Endothelial cell of umbilical vein (primary cell): ENCODE data around the gene SIAH2. TPM values are rescaled to one million over a fixed set of nuclear protein-coding genes. Genes with fewer than 3 reads are reported as not detected.

Experiments
- BruUV-seq: library from RNA; stranded (reverse); fragments of 400-500 nt; replicated peaks from 2 replicates; lab custom pipeline; 2021; lab: Mats Ljungman, UMichigan
- CTCF ChIA-PET: fragments of 300-600, 350-600 bp; sonication (Branson Sonifier 250); formaldehyde crosslinking; loops from one replicate; lab custom pipeline; 2021; ENCODE audit warnings: antibody characterized with exemption, inconsistent platforms; lab: Charles Lee
- POLR2A ChIA-PET: fragments of 300-600, 350-600 bp; sonication (Branson Sonifier 250); formaldehyde crosslinking; loops from one replicate; lab custom pipeline; 2021; ENCODE audit warnings: antibody characterized with exemption, inconsistent platforms; lab: Charles Lee
- DNase-seq: peaks from one replicate; pipeline ENCODE4 v3.0.0-alpha.2; 2011; ENCODE audit warnings: low read depth, low spot score
- FAIRE-seq: peaks from 2 replicates; lab custom pipeline; 2011; peaks lifted over from hg19 to GRCh38; lab: Jason Lieb, UNC
- H2AFZ ChIP-seq: 2 replicates; pipeline ENCODE4 v1.6.0; 2012; ENCODE audit warnings: low read depth, low read length, control low read depth, inconsistent platforms
- H3K27ac ChIP-seq: 2 replicates; pipeline ENCODE4 v1.5.1; 2011; ENCODE audit warnings: low read depth, mild to moderate bottlenecking, control low read depth, low read length, moderate library complexity; ENCODE audit not compliant: insufficient read depth
- H3K27me3 ChIP-seq, 2 experiments: 2 replicates each; pipeline versions ENCODE4 v1.6.0 to v1.6.1; 2011; ENCODE audit warnings: low read length in 2 of 2, mixed read lengths in 1 of 2; ENCODE audit not compliant: control insufficient read depth in 2 of 2, insufficient read depth in 2 of 2
- H3K36me3 ChIP-seq, 2 experiments: 2 replicates in 1 of 2; 3 replicates in 1 of 2; pipeline ENCODE4 v1.5.1; 2011; ENCODE audit warnings: low read length in 2 of 2, mild to moderate bottlenecking in 1 of 2, moderate library complexity in 1 of 2; ENCODE audit not compliant: control insufficient read depth in 2 of 2, insufficient read depth in 2 of 2; ENCODE audit errors: extremely low read depth in 1 of 2
- H3K4me1 ChIP-seq: 3 replicates; pipeline ENCODE4 v1.5.1; 2011; ENCODE audit warnings: mild to moderate bottlenecking, low read length; ENCODE audit not compliant: control insufficient read depth, insufficient read depth; ENCODE audit errors: extremely low read depth
- H3K4me2 ChIP-seq: 2 replicates; pipeline ENCODE4 v1.6.1; 2011; ENCODE audit warnings: low read length, control low read depth, mixed read lengths; ENCODE audit not compliant: insufficient read depth
- H3K4me3 ChIP-seq, 3 experiments: fragments of 200-600 bp in 1 of 3; sonication (generic), shearing (Covaris generic) in 1 of 3; replicated peaks in 1 of 3; 2 replicates each; pipeline ENCODE4 v1.5.1; 2011 to 2016; ENCODE audit warnings: control low read depth in 3 of 3, low read length in 3 of 3, mild to moderate bottlenecking in 2 of 3, inconsistent platforms in 1 of 3, low read depth in 1 of 3, moderate library complexity in 1 of 3; ENCODE audit not compliant: insufficient read depth in 1 of 3
- H3K79me2 ChIP-seq: 2 replicates; pipeline ENCODE4 v1.6.0; 2012; ENCODE audit warnings: low read length, inconsistent platforms; ENCODE audit not compliant: control insufficient read depth, insufficient read depth
- H3K9ac ChIP-seq: replicated peaks from 2 replicates; pipeline ENCODE3; 2011; ENCODE audit warnings: low read length, control low read depth; ENCODE audit not compliant: insufficient read depth; ENCODE audit errors: extremely low read depth
- H3K9me1 ChIP-seq: replicated peaks from 3 replicates; pipeline ENCODE4 v1.6.0; 2011; ENCODE audit warnings: mild to moderate bottlenecking, low read length; ENCODE audit not compliant: control insufficient read depth, insufficient read depth; ENCODE audit errors: extremely low read depth
- H3K9me3 ChIP-seq: replicated peaks from 2 replicates; pipeline ENCODE4 v1.5.1; 2012; ENCODE audit warnings: low read length, inconsistent platforms; ENCODE audit not compliant: control insufficient read depth, insufficient read depth
- H4K20me1 ChIP-seq: replicated peaks from 2 replicates; pipeline ENCODE3; 2011; ENCODE audit warnings: mild to moderate bottlenecking, low read length; ENCODE audit not compliant: control insufficient read depth, insufficient read depth; ENCODE audit errors: extremely low read depth
- EZH2 ChIP-seq: IDR thresholded peaks from 2 replicates; pipeline ENCODE4 v1.6.1; 2012; ENCODE audit warnings: borderline replicate concordance, low read depth, mild to moderate bottlenecking, moderate library complexity, low read length, inconsistent platforms; ENCODE audit not compliant: severe bottlenecking
- FOS ChIP-seq: IDR thresholded peaks from 2 replicates; pipeline ENCODE4 v1.6.1; 2011; ENCODE audit warnings: mild to moderate bottlenecking, low read length, moderate library complexity, borderline replicate concordance; ENCODE audit not compliant: insufficient read depth
- GATA2 ChIP-seq: IDR thresholded peaks from 2 replicates; pipeline ENCODE4 v1.7.0; 2011; ENCODE audit warnings: low read depth, mild to moderate bottlenecking, moderate library complexity, mixed read lengths, low read length; ENCODE audit not compliant: insufficient read length, insufficient read depth
- JUN ChIP-seq: IDR thresholded peaks from 2 replicates; pipeline ENCODE4 v1.6.1; 2011; ENCODE audit warnings: borderline replicate concordance, low read depth; ENCODE audit not compliant: insufficient read length, insufficient read depth
- MAX ChIP-seq: IDR thresholded peaks from 2 replicates; pipeline ENCODE4 v1.6.1; 2011; ENCODE audit not compliant: insufficient read depth, insufficient read length
- MYC ChIP-seq: IDR thresholded peaks from one replicate; pipeline ENCODE4 v1.6.1; 2011; ENCODE audit warnings: mild to moderate bottlenecking, low read depth, low read length
- POLR2A ChIP-seq: IDR thresholded peaks from 2 replicates; pipeline ENCODE4 v1.6.1; 2012; ENCODE audit warnings: low read depth, mild to moderate bottlenecking, control low read depth, low read length
- POLR2AphosphoS5 ChIP-seq: IDR thresholded peaks from 2 replicates; pipeline ENCODE4 v1.6.1; 2012; ENCODE audit warnings: low read depth, mild to moderate bottlenecking, control low read depth, low read length, moderate library complexity; ENCODE audit not compliant: insufficient read depth
- dilution Hi-C: fragments of 300-500 bp; cut with MboI; formaldehyde crosslinking; loops from one replicate; pipeline ENCODE4 v1.15.0; 2019; ENCODE audit warnings: low sequenced_read_pairs; ENCODE audit not compliant: extremely low pct_ligation_motif_present
- intact Hi-C: fragments of 100-400 bp; cut with micrococcal nuclease; formaldehyde crosslinking; loops from one replicate; pipeline ENCODE4 v1.10.0; 2022
- polyA plus RNA-seq, 4 experiments: library from polyadenylated mRNA; depleted of rRNA in 3 of 4; stranded (reverse) in 3 of 4; unstranded in 1 of 4; fragments of >200 nt; gene quantifications; 2 replicates each; pipeline versions ENCODE4 v1.2.1 to v1.2.3, GENCODE V29; 2011 to 2012; ENCODE audit warnings: missing spikeins in 1 of 4
- total RNA-seq: library from RNA; stranded (reverse); gene quantifications from 2 replicates; pipeline ENCODE4 v1.2.3, GENCODE V29; 2021
- TF ChIP-seq, protein P1 (sequence below), 2 donors: IDR thresholded peaks; 1 replicate in 1 of 2; 2 replicates in 1 of 2; pipeline ENCODE4 v1.5.1; 2011; ENCODE audit warnings: low read length in 2 of 2, mild to moderate bottlenecking in 2 of 2, moderate library complexity in 2 of 2, control low read depth in 1 of 2, inconsistent platforms in 1 of 2, low read depth in 1 of 2; ENCODE audit not compliant: insufficient read depth in 1 of 2; ENCODE audit errors: extremely low read depth in 1 of 2

SIAH2 gene
- total and polyA plus RNA-seq, 2 donors (not counting 3 experiments of a cell fraction or from before 2014, with no cell fraction given): 16.7 to 25.1 TPM

GRCh38 chr3:150771600-150771999 is 8.6 kb upstream of the SIAH2 start:
- no peaks in the 10 kb centered on the region for H4K20me1 ChIP-seq
- H3K9me1 ChIP-seq: no peaks in the 10 kb centered on the region
- no peaks in the 10 kb centered on the region for H3K9me3 ChIP-seq
- no peaks in the 10 kb centered on the region for H3K79me2 ChIP-seq
- no peak overlapping the region for H3K27ac ChIP-seq
- H3K4me1 ChIP-seq: no peaks in the 10 kb centered on the region
- H3K4me2 ChIP-seq: no peak overlapping the region
- intact Hi-C loops: no loop called here
- H3K36me3 ChIP-seq: no peaks in the 10 kb centered on the region
- H3K27me3 ChIP-seq: no peaks in the 10 kb centered on the region
- no peak overlapping the region for H3K9ac ChIP-seq
- no peak for TF ChIP-seq POLR2AphosphoS5
- no peak for TF ChIP-seq MAX
- no peak for TF ChIP-seq JUN
- TF ChIP-seq, protein P1, sequence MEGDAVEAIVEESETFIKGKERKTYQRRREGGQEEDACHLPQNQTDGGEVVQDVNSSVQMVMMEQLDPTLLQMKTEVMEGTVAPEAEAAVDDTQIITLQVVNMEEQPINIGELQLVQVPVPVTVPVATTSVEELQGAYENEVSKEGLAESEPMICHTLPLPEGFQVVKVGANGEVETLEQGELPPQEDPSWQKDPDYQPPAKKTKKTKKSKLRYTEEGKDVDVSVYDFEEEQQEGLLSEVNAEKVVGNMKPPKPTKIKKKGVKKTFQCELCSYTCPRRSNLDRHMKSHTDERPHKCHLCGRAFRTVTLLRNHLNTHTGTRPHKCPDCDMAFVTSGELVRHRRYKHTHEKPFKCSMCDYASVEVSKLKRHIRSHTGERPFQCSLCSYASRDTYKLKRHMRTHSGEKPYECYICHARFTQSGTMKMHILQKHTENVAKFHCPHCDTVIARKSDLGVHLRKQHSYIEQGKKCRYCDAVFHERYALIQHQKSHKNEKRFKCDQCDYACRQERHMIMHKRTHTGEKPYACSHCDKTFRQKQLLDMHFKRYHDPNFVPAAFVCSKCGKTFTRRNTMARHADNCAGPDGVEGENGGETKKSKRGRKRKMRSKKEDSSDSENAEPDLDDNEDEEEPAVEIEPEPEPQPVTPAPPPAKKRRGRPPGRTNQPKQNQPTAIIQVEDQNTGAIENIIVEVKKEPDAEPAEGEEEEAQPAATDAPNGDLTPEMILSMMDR (IDR thresholded peaks at IDR 0.05; ENCODE audit: extremely low read depth in 1 of 2, insufficient read depth in 1 of 2, low read depth in 1 of 2, low read length in 2 of 2): no peak
- no peak for TF ChIP-seq MYC
- TF ChIP-seq POLR2A: no peak
- no peak for TF ChIP-seq GATA2
- no peak for TF ChIP-seq FOS
- no peak for TF ChIP-seq EZH2
- no peak overlapping the region for H2AFZ ChIP-seq
- no TSS peak for BruUV-seq
- ChIA-PET POLR2A (no interaction called here), CTCF (interaction anchor here (1.2 kb wide), 1 partner anchor 8 kb away, joined by 4 read pairs; the partner anchor contains the start of gene SIAH2)
- dilution Hi-C loops: no loop called here
- FAIRE-seq (no peak), DNase-seq (no peak)
- no peak overlapping the region for H3K4me3 ChIP-seq
